Prostate gland (tissue), 2 donors: ENCODE data around the gene ATP6V1F. TPM values are rescaled to one million over a fixed set of nuclear protein-coding genes. Genes with fewer than 3 reads are reported as not detected.

ENCODE experiments used
- DNase-seq: peaks from one replicate; pipeline ENCODE4 v3.0.0-alpha.2; 2019; ENCODE audit warnings: low spot score
- H3K27ac ChIP-seq, 2 donors: fragments of 200-600 bp; sonication (generic); 2 replicates each; pipeline ENCODE4 v1.5.1; 2017 to 2019
- H3K27me3 ChIP-seq: fragments of 200-600 bp; sonication (generic); replicated peaks from 2 replicates; pipeline ENCODE4 v1.5.1; 2019; ENCODE audit not compliant: insufficient read depth
- H3K36me3 ChIP-seq, 2 donors: fragments of 200-600 bp; sonication (generic); 1 replicate in 1 of 2; 2 replicates in 1 of 2; pipeline versions ENCODE4 v1.5.1 to v1.8.1; 2017 to 2019
- H3K4me1 ChIP-seq: fragments of 200-600 bp; sonication (generic); replicated peaks from 2 replicates; pipeline ENCODE4 v1.5.1; 2019
- H3K4me3 ChIP-seq, 2 donors: fragments of 200-600 bp; sonication (generic); 2 replicates each; pipeline ENCODE4 v1.5.1; 2017 to 2019
- H3K9me3 ChIP-seq: fragments of 200-600 bp; sonication (generic); 2 replicates; pipeline ENCODE4 v1.5.1; 2017
- CTCF ChIP-seq, 4 experiments: fragments of 200-600 bp in 2 of 4; fragments of 450-650 bp in 2 of 4; sonication (generic) in 2 of 4; IDR thresholded peaks; 1 replicate in 3 of 4; 2 replicates in 1 of 4; pipeline ENCODE4 v1.5.1; 2016 to 2019; ENCODE audit warnings: antibody characterized with exemption in 4 of 4, mild to moderate bottlenecking in 2 of 4, moderate library complexity in 2 of 4
- POLR2A ChIP-seq: fragments of 450-650 bp; IDR thresholded peaks from one replicate; pipeline ENCODE4 v1.6.1; 2016; ENCODE audit warnings: antibody characterized with exemption, mild to moderate bottlenecking
- POLR2AphosphoS5 ChIP-seq: sonication (generic); formaldehyde crosslinking; IDR thresholded peaks from one replicate; pipeline ENCODE4 v1.6.1; 2017; ENCODE audit warnings: antibody characterized with exemption
- WGBS: methylation state at CpG from one replicate; pipeline ENCODE4 v1.1.5; 2018; 5-methylcytosine and 5-hydroxymethylcytosine counted together
- intact Hi-C: fragments of 100-400 bp; cut with DNase I; formaldehyde crosslinking; loops from one replicate; pipeline ENCODE4 v1.14.2; 2022
- total RNA-seq, 2 donors: library from RNA; depleted of rRNA; stranded (reverse); fragments of >200 nt; gene quantifications; one replicate each; pipeline ENCODE4 v1.1.0, GENCODE V29; 2016

The ATP6V1F gene
- total RNA-seq, 2 donors from 2014 or later = 116 to 118 TPM

- Histone ChIP-seq H3K9me3 (no peaks in the 10 kb centered on the region), H3K27me3 (no peaks in the 10 kb centered on the region), H3K36me3 (no peaks in the 10 kb centered on the region), H3K4me3 (no peak overlapping the region), H3K27ac (peak overlapping the region; percentile 24 to 39), H3K4me1 (peaks cover 7% of the 10 kb centered on the region)
- DNase-seq = no peak
- WGBS = 50% methylated on average over 12 of the region's 12 CpGs
- TF ChIP-seq CTCF (IDR thresholded peaks at IDR 0.05) (no peak), POLR2AphosphoS5 (no peak), POLR2A (no peak)
- intact Hi-C loops = no loop called here
Observed at GRCh38 chr7:128859232-128860157, 3.2 kb upstream of the ATP6V1F start.

- H3K27me3 ChIP-seq = no peaks in the 10 kb centered on the region
- peak overlapping the region in 1 of 2 donors; percentile 39 for H3K27ac ChIP-seq
Observed at GRCh38 chr7:128860158-128861073, 2.2 kb upstream of the ATP6V1F start.

GRCh38 chr7:128861957-128862570, 592 bp upstream of the ATP6V1F start:
- TF ChIP-seq POLR2A (no peak), CTCF (IDR thresholded peaks at IDR 0.05) (no peak), POLR2AphosphoS5 (no peak)
- H3K36me3 ChIP-seq = no peaks in the 10 kb centered on the region
- no peaks in the 10 kb centered on the region for H3K27me3 ChIP-seq
- no peak for DNase-seq
- WGBS = 71% methylated on average over 15 of the region's 15 CpGs
- intact Hi-C loops = no loop called here
- H3K9me3 ChIP-seq = no peaks in the 10 kb centered on the region
- H3K27ac ChIP-seq = no peak overlapping the region
- H3K4me3 ChIP-seq = peak overlapping the region; percentile 55 to 76
- H3K4me1 ChIP-seq = peaks cover 7% of the 10 kb centered on the region

More at GRCh38 chr7:128860158-128861073, 2.2 kb upstream of the ATP6V1F start:
- 28% methylated on average over 10 of the region's 10 CpGs for WGBS
- H3K4me3 ChIP-seq = no peak overlapping the region
- intact Hi-C loops = no loop called here
- H3K4me1 ChIP-seq = peaks cover 7% of the 10 kb centered on the region
- H3K9me3 ChIP-seq = no peaks in the 10 kb centered on the region
- peak in 1 of 4 experiments; percentile 10 for TF ChIP-seq CTCF (IDR thresholded peaks at IDR 0.05)
- TF ChIP-seq POLR2A = no peak
- no peak for TF ChIP-seq POLR2AphosphoS5
- DNase-seq = no peak
- no peaks in the 10 kb centered on the region for H3K36me3 ChIP-seq

GRCh38 chr7:128863433-128863989, 855 bp downstream of the ATP6V1F start:
- H3K9me3 ChIP-seq = no peaks in the 10 kb centered on the region
- TF ChIP-seq CTCF (IDR thresholded peaks at IDR 0.05) = peak in 2 of 4 experiments; percentile 5 to 47
- TF ChIP-seq POLR2A = no peak
- 0% methylated on average over 6 of the region's 6 CpGs for WGBS
- peaks cover 7% of the 10 kb centered on the region for H3K4me1 ChIP-seq
- H3K27ac ChIP-seq = peak overlapping the region; percentile 60 to 74
- H3K4me3 ChIP-seq = peak overlapping the region; percentile 55 to 76
- DNase-seq = peak; percentile 33
- no peaks in the 10 kb centered on the region for H3K27me3 ChIP-seq
- no peaks in the 10 kb centered on the region for H3K36me3 ChIP-seq
- intact Hi-C loops = no loop called here
